SK-N-SH treated with all-trans-retinoic acid at 6 μM for 48 hours (cell line): ENCODE measurements around the gene AMFR.

Source experiments
- ATAC-seq: fragments of 200-7000 bp; cut with Tn5 transposase; 3 replicates; pipeline ENCODE4 v1.9.1; 2020; ENCODE audit warnings: mild to moderate bottlenecking, moderate library complexity
- ARNTL ChIP-seq: fragments of 450-650 bp; formaldehyde crosslinking; IDR thresholded peaks from 2 replicates; pipeline ENCODE4 v1.5.0; 2020; ENCODE audit warnings: low read depth, mild to moderate bottlenecking, moderate library complexity, borderline replicate concordance
- BACH2 ChIP-seq: fragments of 250-450 bp; sonication (Bioruptor Pico); IDR thresholded peaks from 2 replicates; pipeline ENCODE4 v1.9.0; 2021; ENCODE audit warnings: mild to moderate bottlenecking, borderline replicate concordance
- CREB5 ChIP-seq: fragments of 250-450 bp; sonication (Bioruptor Pico); IDR thresholded peaks from 2 replicates; pipeline ENCODE4 v1.5.1; 2020; ENCODE audit warnings: low read depth, mild to moderate bottlenecking, moderate library complexity
- CSDC2 ChIP-seq: fragments of 250-450 bp; sonication (Bioruptor Pico); IDR thresholded peaks from 2 replicates; pipeline ENCODE4 v1.5.0; 2020; ENCODE audit warnings: mild to moderate bottlenecking, moderate library complexity
- ESRRG ChIP-seq: fragments of 250-450 bp; sonication (Bioruptor Pico); IDR thresholded peaks from 2 replicates; pipeline ENCODE4 v1.6.1; 2021; ENCODE audit warnings: mild to moderate bottlenecking
- ISL1 ChIP-seq: fragments of 250-450 bp; sonication (Bioruptor Pico); IDR thresholded peaks from 2 replicates; pipeline ENCODE4 v2.1.2; 2022; ENCODE audit warnings: mild to moderate bottlenecking, moderate library complexity
- OSR1 ChIP-seq: fragments of 250-450 bp; sonication (Bioruptor Pico); IDR thresholded peaks from 2 replicates; pipeline ENCODE4 v1.8.0; 2022; ENCODE audit warnings: moderate library complexity, mild to moderate bottlenecking, inconsistent platforms
- PATZ1 ChIP-seq: fragments of 250-450 bp; sonication (Bioruptor Pico); IDR thresholded peaks from 2 replicates; pipeline ENCODE4 v1.8.0; 2020; ENCODE audit warnings: mild to moderate bottlenecking, moderate library complexity, borderline replicate concordance
- PPARA ChIP-seq: fragments of 250-450 bp; sonication (Bioruptor Pico); IDR thresholded peaks from 2 replicates; pipeline ENCODE4 v1.5.0; 2020; ENCODE audit warnings: mild to moderate bottlenecking, borderline replicate concordance
- RARB ChIP-seq: fragments of 250-450 bp; sonication (Bioruptor Pico); IDR thresholded peaks from 2 replicates; pipeline ENCODE4 v1.8.0; 2021; ENCODE audit warnings: mild to moderate bottlenecking, moderate library complexity
- SNAI2 ChIP-seq: fragments of 250-450 bp; sonication (Bioruptor Pico); IDR thresholded peaks from 2 replicates; pipeline ENCODE4 v1.5.0; 2020; ENCODE audit warnings: mild to moderate bottlenecking, moderate library complexity
- TCF4 ChIP-seq: fragments of 250-450 bp; sonication (Bioruptor Pico); IDR thresholded peaks from 2 replicates; pipeline ENCODE4 v1.8.0; 2021; ENCODE audit warnings: mild to moderate bottlenecking, moderate library complexity, borderline replicate concordance
- TOX ChIP-seq: fragments of 250-450 bp; sonication (Bioruptor Pico); IDR thresholded peaks from 2 replicates; pipeline ENCODE4 v1.8.0; 2021; ENCODE audit warnings: mild to moderate bottlenecking, moderate library complexity, borderline replicate concordance
- TSHZ2 ChIP-seq: fragments of 250-450 bp; sonication (Bioruptor Pico); IDR thresholded peaks from 2 replicates; pipeline ENCODE4 v1.5.0; 2020; ENCODE audit warnings: mild to moderate bottlenecking, moderate library complexity
- ZC3H10 ChIP-seq: fragments of 250-450 bp; sonication (Bioruptor Pico); IDR thresholded peaks from 2 replicates; pipeline ENCODE4 v1.5.1; 2021; ENCODE audit warnings: mild to moderate bottlenecking, moderate library complexity
- ZFP3 ChIP-seq: fragments of 250-450 bp; sonication (Bioruptor Pico); IDR thresholded peaks from 2 replicates; pipeline ENCODE4 v1.5.0; 2020; ENCODE audit warnings: mild to moderate bottlenecking, moderate library complexity
- ZFP30 ChIP-seq: fragments of 450-650 bp; formaldehyde crosslinking; IDR thresholded peaks from 2 replicates; pipeline ENCODE4 v1.5.0; 2022; ENCODE audit warnings: mild to moderate bottlenecking, moderate library complexity
- ZNF565 ChIP-seq: fragments of 450-650 bp; formaldehyde crosslinking; conservative IDR thresholded peaks from 2 replicates; pipeline ENCODE4 v1.5.0; 2020; ENCODE audit warnings: low read depth, mild to moderate bottlenecking, moderate library complexity
- ZNF70 ChIP-seq: fragments of 450-650 bp; formaldehyde crosslinking; IDR thresholded peaks from 2 replicates; pipeline ENCODE4 v1.5.0; 2020; ENCODE audit warnings: mild to moderate bottlenecking, moderate library complexity
- ZNF8 ChIP-seq: fragments of 450-650 bp; formaldehyde crosslinking; IDR thresholded peaks from 2 replicates; pipeline ENCODE4 v1.5.0; 2020; ENCODE audit warnings: mild to moderate bottlenecking, moderate library complexity
- TF ChIP-seq, protein P1 (sequence below): fragments of 250-450 bp; sonication (Bioruptor Pico); IDR thresholded peaks from 2 replicates; pipeline ENCODE4 v1.8.0; 2021; ENCODE audit warnings: low read depth, mild to moderate bottlenecking, moderate library complexity, borderline replicate concordance
- TF ChIP-seq, protein P2 (sequence below): fragments of 250-450 bp; sonication (Bioruptor Pico); IDR thresholded peaks from 2 replicates; pipeline ENCODE4 v1.5.1; 2021; ENCODE audit warnings: mild to moderate bottlenecking, moderate library complexity

Gene AMFR

GRCh38 chr16:56354016-56354415, 71.3 kb downstream of the AMFR start:
- no peak for ATAC-seq
- TF ChIP-seq BACH2 (CRISPR knock-in tag) (no peak), TSHZ2 (CRISPR knock-in tag) (no peak), ZC3H10 (CRISPR knock-in tag) (no peak), ZNF8 (CRISPR knock-in tag) (no peak), ISL1 (CRISPR knock-in tag) (no peak), OSR1 (no peak), PPARA (CRISPR knock-in tag) (no peak), ZFP3 (CRISPR knock-in tag) (no peak), SNAI2 (no peak), TCF4 (CRISPR knock-in tag) (no peak), ESRRG (no peak), CREB5 (CRISPR knock-in tag) (no peak), ARNTL (no peak), ZFP30 (CRISPR knock-in tag) (no peak), ZNF565 (CRISPR knock-in tag) (no peak), TOX (CRISPR knock-in tag) (no peak)
- TF ChIP-seq, protein P1, sequence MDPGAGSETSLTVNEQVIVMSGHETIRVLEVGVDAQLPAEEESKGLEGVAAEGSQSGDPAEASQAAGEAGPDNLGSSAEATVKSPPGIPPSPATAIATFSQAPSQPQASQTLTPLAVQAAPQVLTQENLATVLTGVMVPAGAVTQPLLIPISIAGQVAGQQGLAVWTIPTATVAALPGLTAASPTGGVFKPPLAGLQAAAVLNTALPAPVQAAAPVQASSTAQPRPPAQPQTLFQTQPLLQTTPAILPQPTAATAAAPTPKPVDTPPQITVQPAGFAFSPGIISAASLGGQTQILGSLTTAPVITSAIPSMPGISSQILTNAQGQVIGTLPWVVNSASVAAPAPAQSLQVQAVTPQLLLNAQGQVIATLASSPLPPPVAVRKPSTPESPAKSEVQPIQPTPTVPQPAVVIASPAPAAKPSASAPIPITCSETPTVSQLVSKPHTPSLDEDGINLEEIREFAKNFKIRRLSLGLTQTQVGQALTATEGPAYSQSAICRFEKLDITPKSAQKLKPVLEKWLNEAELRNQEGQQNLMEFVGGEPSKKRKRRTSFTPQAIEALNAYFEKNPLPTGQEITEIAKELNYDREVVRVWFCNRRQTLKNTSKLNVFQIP (CRISPR knock-in tag): no peak
- TF ChIP-seq, all 23 proteins: peak for 0

DNA sequence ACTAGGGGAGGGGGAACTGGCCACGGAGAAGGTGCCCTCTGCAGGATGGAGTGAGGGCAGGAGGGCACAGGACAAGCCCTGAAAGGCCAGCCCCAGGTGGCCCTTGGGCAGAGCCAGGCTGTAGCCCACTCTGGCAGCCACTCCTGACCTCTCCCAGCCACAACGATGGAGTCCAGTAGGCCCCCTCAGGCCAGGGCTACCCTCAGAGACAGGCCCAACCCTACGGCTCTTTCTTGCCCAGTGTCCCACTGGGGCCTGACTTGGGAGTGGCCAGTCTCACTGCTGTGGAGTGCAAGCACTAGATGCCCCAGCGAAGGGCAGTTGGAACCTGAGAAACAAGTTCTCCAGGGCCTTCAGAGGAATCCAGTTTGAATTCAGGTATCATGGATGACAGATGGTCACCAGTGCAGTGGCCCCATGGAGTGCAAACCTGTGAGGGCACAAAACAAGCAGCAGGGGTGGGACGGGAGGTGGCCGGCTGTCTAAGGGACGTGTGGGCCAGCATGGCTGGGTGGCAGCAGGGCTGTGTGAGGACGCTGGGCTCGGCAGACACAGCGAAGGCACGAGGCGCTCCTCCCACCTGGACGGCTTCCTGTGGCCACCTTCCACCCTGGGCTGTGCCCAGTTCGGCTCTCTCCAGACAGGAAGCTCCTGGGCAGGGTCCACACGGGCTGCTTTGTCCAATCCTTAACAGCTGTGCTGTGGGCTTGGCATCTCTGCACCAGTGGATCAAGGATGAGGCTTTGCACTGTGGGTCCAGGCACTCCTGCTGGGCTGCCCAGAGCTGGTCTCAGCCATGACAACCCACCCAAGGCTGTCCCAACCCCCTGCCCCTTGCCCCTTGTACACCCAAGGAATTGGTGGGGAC, 72.1 kb downstream of the AMFR start:
- ATAC-seq: no peak
- no peak for TF ChIP-seq RARB
- TF ChIP-seq ZNF565 (CRISPR knock-in tag): no peak
- no peak for TF ChIP-seq PATZ1
- TF ChIP-seq CREB5 (CRISPR knock-in tag): no peak
- TF ChIP-seq, protein P2, sequence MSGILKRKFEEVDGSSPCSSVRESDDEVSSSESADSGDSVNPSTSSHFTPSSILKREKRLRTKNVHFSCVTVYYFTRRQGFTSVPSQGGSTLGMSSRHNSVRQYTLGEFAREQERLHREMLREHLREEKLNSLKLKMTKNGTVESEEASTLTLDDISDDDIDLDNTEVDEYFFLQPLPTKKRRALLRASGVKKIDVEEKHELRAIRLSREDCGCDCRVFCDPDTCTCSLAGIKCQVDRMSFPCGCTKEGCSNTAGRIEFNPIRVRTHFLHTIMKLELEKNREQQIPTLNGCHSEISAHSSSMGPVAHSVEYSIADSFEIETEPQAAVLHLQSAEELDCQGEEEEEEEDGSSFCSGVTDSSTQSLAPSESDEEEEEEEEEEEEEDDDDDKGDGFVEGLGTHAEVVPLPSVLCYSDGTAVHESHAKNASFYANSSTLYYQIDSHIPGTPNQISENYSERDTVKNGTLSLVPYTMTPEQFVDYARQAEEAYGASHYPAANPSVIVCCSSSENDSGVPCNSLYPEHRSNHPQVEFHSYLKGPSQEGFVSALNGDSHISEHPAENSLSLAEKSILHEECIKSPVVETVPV (CRISPR knock-in tag): no peak
- TF ChIP-seq BACH2 (CRISPR knock-in tag): no peak
- TF ChIP-seq TSHZ2 (CRISPR knock-in tag): no peak
- no peak for TF ChIP-seq PPARA (CRISPR knock-in tag)
- TF ChIP-seq SNAI2: no peak
- no peak for TF ChIP-seq CSDC2 (CRISPR knock-in tag)
- no peak for TF ChIP-seq TCF4 (CRISPR knock-in tag)
- no peak for TF ChIP-seq ZNF8 (CRISPR knock-in tag)
- TF ChIP-seq ZFP3 (CRISPR knock-in tag): no peak
- TF ChIP-seq, protein P1 (CRISPR knock-in tag): no peak
- TF ChIP-seq ARNTL: no peak
- no peak for TF ChIP-seq OSR1
- no peak for TF ChIP-seq ISL1 (CRISPR knock-in tag)
- no peak for TF ChIP-seq ZC3H10 (CRISPR knock-in tag)
- TF ChIP-seq ZNF70 (CRISPR knock-in tag): no peak
